Panc1 (cell line): ENCODE results near the gene SGCE. TPM values are rescaled to one million over a fixed set of nuclear protein-coding genes. Genes with fewer than 3 reads are reported as not detected.

Experiments used
- ATAC-seq: fragments of 200-7000 bp; cut with Tn5 transposase; 2 replicates; pipeline ENCODE4 v1.9.1; 2020; ENCODE audit warnings: mild to moderate bottlenecking, moderate library complexity
- BruUV-seq: library from RNA; stranded (reverse); fragments of 400-500 nt; replicated peaks from 2 replicates; lab custom pipeline; 2021; lab: Mats Ljungman, UMichigan
- CTCF ChIA-PET: fragments of 300-600 bp; sonication (Branson Sonifier 250); formaldehyde crosslinking; loops from one replicate; lab custom pipeline; 2022; ENCODE audit warnings: antibody characterized with exemption; lab: Charles Lee
- POLR2A ChIA-PET: fragments of 300-600 bp; sonication (Branson Sonifier 250); formaldehyde crosslinking; loops from one replicate; lab custom pipeline; 2022; ENCODE audit warnings: antibody characterized with exemption; lab: Charles Lee
- DNase-seq: peaks from one replicate; pipeline ENCODE4 v3.0.0-alpha.2; 2010; ENCODE audit warnings: low read depth, low spot score
- H3K27ac ChIP-seq: 2 replicates; pipeline ENCODE4 v1.5.1; 2011; ENCODE audit warnings: mild to moderate bottlenecking, low read length, inconsistent platforms
- H3K27me3 ChIP-seq: fragments of 200-500 bp; sonication (Bioruptor generic); 2 replicates; pipeline ENCODE4 v1.6.0; 2014; ENCODE audit warnings: low read length, inconsistent platforms; ENCODE audit not compliant: control insufficient read depth, insufficient read depth
- H3K36me3 ChIP-seq: fragments of 200-500 bp; sonication (Bioruptor generic); 2 replicates; pipeline ENCODE4 v1.5.1; 2014; ENCODE audit warnings: inconsistent platforms, mild to moderate bottlenecking, low read length, moderate library complexity; ENCODE audit not compliant: control insufficient read depth, insufficient read depth
- H3K4me1 ChIP-seq: 2 replicates; pipeline ENCODE4 v1.5.1; 2011; ENCODE audit warnings: inconsistent platforms, mild to moderate bottlenecking, low read length, moderate library complexity; ENCODE audit not compliant: control insufficient read depth, insufficient read depth
- H3K4me3 ChIP-seq, 2 experiments: 2 replicates each; pipeline ENCODE4 v1.5.1; 2011 to 2012; ENCODE audit warnings: low read depth in 2 of 2, low read length in 2 of 2, mild to moderate bottlenecking in 2 of 2, inconsistent platforms in 1 of 2, moderate library complexity in 1 of 2
- H3K9me3 ChIP-seq: fragments of 200-500 bp; sonication (Bioruptor generic); 2 replicates; pipeline ENCODE4 v1.5.1; 2014; ENCODE audit warnings: low read depth, mild to moderate bottlenecking, inconsistent platforms, low read length, moderate library complexity; ENCODE audit not compliant: control insufficient read depth, insufficient read depth
- CTCF ChIP-seq: fragments of 450-650 bp; IDR thresholded peaks from 2 replicates; pipeline ENCODE4 v1.5.1; 2017; ENCODE audit warnings: mild to moderate bottlenecking
- POLR2AphosphoS5 ChIP-seq: IDR thresholded peaks from 2 replicates; pipeline ENCODE4 v1.6.1; 2012; ENCODE audit warnings: mild to moderate bottlenecking, low read depth, low read length, moderate library complexity
- REST ChIP-seq, 2 experiments: IDR thresholded peaks; 2 replicates each; pipeline ENCODE4 v1.6.1; 2011 to 2012; ENCODE audit warnings: low read depth in 2 of 2, control low read depth in 1 of 2, low read length in 1 of 2, mild to moderate bottlenecking in 1 of 2, moderate library complexity in 1 of 2; ENCODE audit not compliant: insufficient read depth in 1 of 2
- SIN3A ChIP-seq: IDR thresholded peaks from 2 replicates; pipeline ENCODE4 v1.6.1; 2012; ENCODE audit warnings: low read depth, mild to moderate bottlenecking, low read length, moderate library complexity, borderline replicate concordance; ENCODE audit not compliant: insufficient read depth
- TCF7L2 ChIP-seq: IDR thresholded peaks from 2 replicates; pipeline ENCODE4 v1.6.1; 2011; ENCODE audit warnings: mild to moderate bottlenecking, low read depth, low read length, inconsistent platforms
- in situ Hi-C: cut with HindIII; loops from 2 replicates; pipeline ENCODE4 v1.10.0; 2016; ENCODE audit warnings: low sequenced_read_pairs, low pct_unique_long_range_greater_than_20kb
- intact Hi-C: fragments of 100-400 bp; cut with micrococcal nuclease; formaldehyde crosslinking; loops from one replicate; pipeline ENCODE4 v1.10.0; 2022; ENCODE audit not compliant: unreplicated experiment
- total RNA-seq: library from RNA; stranded (reverse); gene quantifications from one replicate; pipeline ENCODE4 v1.2.1, GENCODE V29; 2021; ENCODE audit not compliant: unreplicated experiment

SGCE gene
- total RNA-seq, 1 experiment from 2014 or later, result 32.0 TPM

- CTCF ChIA-PET, result no interaction called here
- Histone ChIP-seq H3K4me1 (no peaks in the 10 kb centered on the region), H3K9me3 (no peaks in the 10 kb centered on the region), H3K4me3 (no peak overlapping the region), H3K27ac (no peak overlapping the region), H3K27me3 (no peaks in the 10 kb centered on the region), H3K36me3 (peaks cover 2% of the 10 kb centered on the region)
- no peak for TF ChIP-seq SIN3A
- no peak for TF ChIP-seq CTCF
- TF ChIP-seq REST (IDR thresholded peaks at IDR 0.05; ENCODE audit: insufficient read depth in 1 of 2, low read depth in 2 of 2, low read length in 1 of 2), result no peak
- TF ChIP-seq TCF7L2, result no peak
- TF ChIP-seq POLR2AphosphoS5, result no peak
- no TSS peak for BruUV-seq
- POLR2A ChIA-PET, result interaction anchor here (0.6 kb wide), 1 partner anchor 1269 kb away, joined by 3 read pairs; no protein-coding TSS in a partner anchor
- in situ Hi-C loops, result no loop called here
- intact Hi-C loops, result no loop called here
- DNase-seq (no peak), ATAC-seq (no peak)
Observed at GRCh38 chr7:94594882-94595281, 61.1 kb downstream of the SGCE start.

GRCh38 chr7:94591176-94591575 is 64.8 kb downstream of the SGCE start:
- Histone ChIP-seq H3K9me3 (no peaks in the 10 kb centered on the region), H3K36me3 (no peaks in the 10 kb centered on the region), H3K27ac (no peak overlapping the region), H3K4me1 (no peaks in the 10 kb centered on the region), H3K4me3 (no peak overlapping the region), H3K27me3 (no peaks in the 10 kb centered on the region)
- no peak for DNase-seq
- POLR2A ChIA-PET, result no interaction called here
- TF ChIP-seq TCF7L2 (no peak), SIN3A (no peak), CTCF (no peak), REST (IDR thresholded peaks at IDR 0.05; ENCODE audit: insufficient read depth in 1 of 2, low read depth in 2 of 2, low read length in 1 of 2) (no peak), POLR2AphosphoS5 (no peak)
- BruUV-seq, result no TSS peak
- CTCF ChIA-PET, result no interaction called here
- intact Hi-C loops (no loop called here), in situ Hi-C loops (no loop called here)
- no peak for ATAC-seq
